ENCODE data around the gene SATL1.
"Not testable (repeated sequence)": the region's sequence is repeated elsewhere in the genome, so short reads cannot be mapped to it uniquely, and the experiment has no call there.

Gene SATL1

GRCh38 chrX:85243761-85244449, at the start of gene SATL1, which contains the start of gene ZNF711:
SATL1 (minus strand) TSS chrX:85243779; CDS start chrX:85108968, 134,811 bp downstream.
ZNF711 (plus strand) TSS chrX:85243991; CDS start chrX:85247573, 3,582 bp downstream.
- peak; percentile 89 for DNase-seq

GRCh38 chrX:85288992-85289723, 45.6 kb upstream of the SATL1 start:
- no peak for DNase-seq

- not testable (repeated sequence) for DNase-seq
Measured at GRCh38 chrX:85285286-85285685, 41.7 kb upstream of the SATL1 start.

GRCh38 chrX:85244450-85245211, 1.1 kb upstream of the SATL1 start:
- peak; percentile 39 for DNase-seq

- DNase-seq, result no peak
Measured at GRCh38 chrX:85243155-85243554, 424 bp downstream of the SATL1 start.

- DNase-seq, result no peak
Measured at GRCh38 chrX:85223359-85223758, 20.2 kb downstream of the SATL1 start.

GRCh38 chrX:85221361-85221760, 22.2 kb downstream of the SATL1 start:
- DNase-seq, result no peak

GRCh38 chrX:85215946-85216345, 27.6 kb downstream of the SATL1 start:
- DNase-seq, result no peak

GRCh38 chrX:85213792-85214530, 29.6 kb downstream of the SATL1 start:
- no peak for DNase-seq

GRCh38 chrX:85203461-85203970, 40.1 kb downstream of the SATL1 start:
- no peak for DNase-seq

- no peak for DNase-seq
Measured at GRCh38 chrX:85196319-85196718, 47.3 kb downstream of the SATL1 start.

GRCh38 chrX:85159644-85160043, 83.9 kb downstream of the SATL1 start:
- no peak for DNase-seq

- DNase-seq, result no peak
Measured at GRCh38 chrX:85140964-85141363, 102.6 kb downstream of the SATL1 start.

- DNase-seq, result no peak
Measured at GRCh38 chrX:85139422-85139821, 104.2 kb downstream of the SATL1 start.

GRCh38 chrX:85136409-85136808, 107.2 kb downstream of the SATL1 start:
- no peak for DNase-seq

GRCh38 chrX:85115252-85115651, 128.3 kb downstream of the SATL1 start:
- no peak for DNase-seq

- DNase-seq, result no peak
Measured at GRCh38 chrX:85114776-85115175, 128.8 kb downstream of the SATL1 start.

GRCh38 chrX:85114171-85114570, 129.4 kb downstream of the SATL1 start:
- DNase-seq, result no peak

- no peak for DNase-seq
Measured at GRCh38 chrX:85113746-85114145, 129.8 kb downstream of the SATL1 start.

- no peak for DNase-seq
Measured at GRCh38 chrX:85112293-85112692, 131.3 kb downstream of the SATL1 start.

- DNase-seq, result no peak
Measured at GRCh38 chrX:85111347-85111746, 132.2 kb downstream of the SATL1 start.

- DNase-seq, result no peak
Measured at GRCh38 chrX:85109235-85109634, 134.3 kb downstream of the SATL1 start.

- DNase-seq, result no peak
Measured at GRCh38 chrX:85108165-85108564, 135.4 kb downstream of the SATL1 start.

Measured in right hindlimb (tissue), 1 donor.